Measurements from ENCODE around the gene RSPRY1.
A peak's percentile ranks its signal among the peaks of the same experiment; 100 is the strongest.
"Not testable (repeated sequence)": the region's sequence is repeated elsewhere in the genome, so short reads cannot be mapped to it uniquely, and the experiment has no call there.

RSPRY1 gene

GRCh38 chr16:57256601-57257395, 70.7 kb downstream of the RSPRY1 start:
- DNase-seq, result no peak

- DNase-seq, result no peak
Observed at GRCh38 chr16:57257455-57258070, 71.4 kb downstream of the RSPRY1 start.

- no peak for DNase-seq
Observed at GRCh38 chr16:57258226-57258909, 72.2 kb downstream of the RSPRY1 start.

- DNase-seq, result no peak
Observed at GRCh38 chr16:57258910-57259475, 72.9 kb downstream of the RSPRY1 start.

- no peak for DNase-seq
Observed at GRCh38 chr16:57260294-57260929, 74.3 kb downstream of the RSPRY1 start.

GRCh38 chr16:57261806-57262205, 75.7 kb downstream of the RSPRY1 start:
- no peak for DNase-seq

GRCh38 chr16:57262841-57263540, 76.9 kb downstream of the RSPRY1 start:
- DNase-seq, result no peak

- DNase-seq, result no peak
Observed at GRCh38 chr16:57263541-57264351, 77.6 kb downstream of the RSPRY1 start.

- no peak for DNase-seq
Observed at GRCh38 chr16:57264381-57264780, 78.3 kb downstream of the RSPRY1 start.

- DNase-seq, result no peak
Observed at GRCh38 chr16:57264950-57265371, 78.8 kb downstream of the RSPRY1 start.

GRCh38 chr16:57265850-57266530, 79.9 kb downstream of the RSPRY1 start:
- DNase-seq, result peak; percentile 26

- no peak for DNase-seq
Observed at GRCh38 chr16:57266531-57267260, 80.6 kb downstream of the RSPRY1 start.

- DNase-seq, result not testable (repeated sequence)
Observed at GRCh38 chr16:57267343-57267742, 81.2 kb downstream of the RSPRY1 start.

- no peak for DNase-seq
Observed at GRCh38 chr16:57268804-57269800, 83.0 kb downstream of the RSPRY1 start.

GRCh38 chr16:57270221-57271062, 84.3 kb downstream of the RSPRY1 start:
- no peak for DNase-seq

GRCh38 chr16:57271063-57271345, 84.9 kb downstream of the RSPRY1 start:
- no peak for DNase-seq

GRCh38 chr16:57271867-57272495, 85.9 kb downstream of the RSPRY1 start:
- DNase-seq, result no peak

- no peak for DNase-seq
Observed at GRCh38 chr16:57273359-57273758, 87.2 kb downstream of the RSPRY1 start.

Measured in NCI-H2029 treated with DMSO at 0.1 percent for 48 hours (cell line).